Renal cortical epithelial cell (primary cell): ENCODE results near the gene UBFD1. TPM values are rescaled to one million over a fixed set of nuclear protein-coding genes. Genes with fewer than 3 reads are reported as not detected.
"Not testable (repeated sequence)": the region's sequence is repeated elsewhere in the genome, so short reads cannot be mapped to it uniquely, and the experiment has no call there.

Experiments
- DNase-seq: peaks from one replicate; pipeline ENCODE4 v3.0.0-alpha.2; 2011; ENCODE audit warnings: low read depth
- total RNA-seq: library from RNA; depleted of rRNA; stranded (reverse); fragments of >200 nt; gene quantifications from 2 replicates; pipeline ENCODE4 v1.2.3, GENCODE V29; 2014

The UBFD1 gene
- total RNA-seq, 1 donor from 2014 or later = 193 TPM

DNA sequence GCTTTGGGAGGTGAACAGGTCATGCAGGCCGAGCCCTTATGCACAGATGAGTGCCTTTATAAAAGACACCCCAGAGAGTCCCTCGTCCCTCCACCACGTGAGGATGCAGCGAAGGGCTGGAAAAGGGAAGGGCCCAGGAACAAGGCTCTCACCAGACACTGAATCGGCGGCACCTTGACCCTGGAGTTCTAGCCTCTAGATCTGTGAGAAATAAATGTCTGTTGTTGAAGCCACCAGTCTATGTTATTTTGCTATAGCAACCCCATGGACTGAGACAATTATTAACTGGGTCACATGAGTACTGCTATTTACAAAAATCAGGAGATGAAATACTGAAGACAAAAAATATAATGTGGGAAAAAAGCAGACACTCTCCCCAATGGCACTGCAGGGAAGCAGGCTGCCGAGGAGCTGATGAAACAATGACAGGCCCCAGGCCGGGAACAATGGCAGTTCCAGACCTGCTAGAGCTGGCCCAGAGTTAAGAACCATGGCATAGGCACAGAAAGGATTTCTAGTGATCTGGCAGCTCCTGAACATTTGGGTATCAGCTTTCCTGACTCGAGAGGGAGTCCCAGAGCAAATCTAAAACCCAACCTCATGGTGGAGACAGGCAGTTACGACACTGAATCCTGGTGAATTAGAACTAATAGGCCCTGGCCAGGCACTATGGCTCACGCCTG lies 29.4 kb upstream of the UBFD1 start:
- peak; percentile 91 for DNase-seq

- DNase-seq = no peak
These were observed 28.8 kb upstream of the UBFD1 start for GRCh38 chr16:23528644-23529310.

DNA sequence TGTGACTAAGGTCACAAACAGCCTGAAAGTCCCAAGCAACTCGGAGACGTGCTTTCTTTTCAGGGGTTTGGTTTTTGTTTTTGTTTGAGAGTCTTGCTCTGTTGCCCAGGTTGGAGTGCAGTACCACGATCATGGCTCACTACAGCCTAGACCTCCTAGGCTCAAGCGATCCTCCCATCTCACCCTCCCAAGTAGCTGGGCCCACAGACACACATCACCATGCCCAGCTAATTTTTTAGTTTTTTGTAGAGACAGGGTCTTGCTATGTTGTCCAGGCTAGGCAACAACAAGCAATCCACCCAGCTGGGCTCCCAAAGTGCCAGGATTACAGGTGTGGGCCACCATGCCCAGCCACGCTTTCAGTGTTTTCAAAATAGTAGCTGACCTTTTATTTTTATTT lies 27.5 kb upstream of the UBFD1 start:
- DNase-seq = no peak

GRCh38 chr16:23532448-23532847 lies 25.1 kb upstream of the UBFD1 start:
- DNase-seq = no peak

- peak; percentile 16 for DNase-seq
These were observed 22.4 kb upstream of the UBFD1 start for GRCh38 chr16:23534868-23535860.

- peak; percentile 68 for DNase-seq
These were observed 21.6 kb upstream of the UBFD1 start for GRCh38 chr16:23535901-23536300.

- DNase-seq = peak; percentile 41
These were observed 20.1 kb upstream of the UBFD1 start for GRCh38 chr16:23537390-23537789.

DNA sequence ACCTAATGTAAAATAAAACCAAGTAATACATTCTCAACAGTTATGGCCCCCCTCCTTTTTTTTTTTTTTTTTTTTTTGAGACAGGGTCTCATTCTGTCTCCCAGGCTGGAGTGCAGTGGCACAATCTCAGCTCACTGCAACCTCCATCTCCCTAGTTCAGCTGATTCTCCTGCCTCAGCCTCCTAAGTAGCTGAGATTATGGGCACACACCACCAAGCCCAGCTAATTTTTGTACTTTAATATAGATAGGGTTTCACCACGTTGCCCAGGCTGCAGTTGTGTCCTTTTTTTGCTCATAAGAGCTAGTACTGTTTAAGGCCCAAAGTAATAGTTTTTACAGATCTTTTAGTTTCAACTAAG lies 18.6 kb upstream of the UBFD1 start:
- no peak for DNase-seq

DNA sequence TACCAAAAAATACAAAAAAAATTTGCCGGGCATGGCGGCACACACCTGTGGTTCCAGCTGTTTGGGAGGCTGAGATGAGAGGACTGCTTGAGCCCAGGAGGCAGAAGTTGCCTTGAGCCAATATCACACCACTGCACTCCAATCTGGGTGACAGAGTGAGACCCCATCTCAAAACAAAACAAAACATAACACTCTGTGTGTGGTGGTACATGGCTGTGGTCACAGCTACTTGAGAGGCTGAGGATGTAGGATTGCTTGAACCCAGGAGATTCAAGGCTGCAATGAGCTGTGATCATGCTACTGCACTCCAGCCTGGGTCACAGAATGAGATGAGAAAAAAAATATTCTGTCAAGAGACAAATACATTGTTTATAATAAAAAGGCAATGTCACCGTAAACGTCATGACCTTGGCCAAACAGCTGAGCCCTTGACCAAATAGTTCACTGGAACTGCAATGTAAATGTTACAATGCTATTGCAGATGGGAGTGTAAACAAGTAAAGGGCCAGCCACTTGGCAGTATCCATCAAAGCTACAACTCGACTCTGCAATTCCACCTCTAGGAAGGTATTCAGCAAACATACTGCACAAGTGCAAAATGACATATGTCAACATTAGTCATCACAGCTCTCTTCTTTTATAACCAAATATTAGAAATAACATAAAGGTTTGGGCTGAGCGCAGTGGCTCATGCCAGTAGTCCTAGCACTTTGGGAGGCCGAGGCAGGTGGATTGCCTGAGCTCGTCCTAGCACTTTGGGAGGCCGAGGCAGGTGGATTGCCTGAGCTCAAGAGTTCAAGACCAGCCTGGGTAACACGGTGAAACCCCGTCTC lies 17.3 kb upstream of the UBFD1 start:
- DNase-seq = no peak

- DNase-seq = not testable (repeated sequence)
These were observed 16.7 kb upstream of the UBFD1 start for GRCh38 chr16:23540817-23541178.

DNA sequence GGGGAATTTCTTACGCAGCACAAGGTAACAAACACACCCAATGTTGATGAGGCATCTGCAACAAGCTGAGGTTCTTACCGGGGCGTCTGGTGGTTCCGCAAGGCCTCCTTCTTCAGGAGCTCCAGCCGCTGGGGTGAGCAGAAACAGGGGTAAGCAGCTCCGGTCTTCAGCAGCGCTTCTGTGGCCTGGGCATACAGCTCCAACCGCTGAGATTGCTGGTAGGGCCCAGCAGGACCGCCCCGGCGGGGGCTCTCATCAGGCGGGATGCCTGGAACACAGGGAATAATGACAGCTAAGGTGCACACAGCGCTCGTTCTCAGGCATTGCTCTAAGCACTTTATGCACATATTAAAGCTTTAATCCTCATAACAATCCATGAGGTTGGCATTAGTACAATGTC lies 13.1 kb upstream of the UBFD1 start:
- DNase-seq = no peak

DNA sequence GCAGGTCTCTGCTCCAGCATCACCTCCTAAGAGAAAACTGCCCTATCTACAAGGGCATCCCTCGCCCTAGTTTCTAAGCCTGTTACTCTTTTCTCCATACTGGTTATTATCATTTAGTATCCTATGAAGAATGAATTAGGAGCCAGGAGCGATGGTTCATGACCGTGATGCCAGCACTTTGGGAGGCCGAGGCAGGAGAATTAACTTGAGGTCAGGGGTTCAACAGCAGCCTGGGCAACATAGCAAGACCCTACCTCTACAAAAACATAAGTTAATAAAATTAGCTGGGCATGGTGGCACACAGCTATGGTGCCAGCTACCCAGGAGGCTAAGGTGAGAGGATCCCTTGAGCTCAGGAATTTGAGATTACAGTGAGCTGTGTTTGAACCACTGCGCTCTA lies 7.6 kb upstream of the UBFD1 start:
- no peak for DNase-seq

DNA sequence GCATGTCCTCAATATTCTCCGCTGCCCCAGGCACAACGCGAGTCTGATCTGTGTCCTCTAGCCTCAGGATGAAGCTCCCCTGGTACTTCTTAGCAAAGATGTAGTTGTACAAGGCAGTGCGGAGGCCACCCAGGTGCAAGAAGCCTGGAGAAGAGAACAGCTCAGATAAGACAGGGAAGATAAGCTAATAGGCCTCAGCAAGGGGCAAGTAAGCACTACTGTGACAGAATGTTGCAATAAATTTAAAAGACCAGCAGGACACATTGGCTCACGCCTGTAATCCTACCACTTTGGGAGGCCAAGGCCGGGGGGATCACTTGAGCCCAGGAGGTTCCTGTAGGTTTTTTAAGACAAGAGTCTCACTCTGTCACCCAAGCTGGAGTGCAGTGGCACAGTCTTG lies 5.4 kb upstream of the UBFD1 start:
- DNase-seq = no peak

- DNase-seq = no peak
These were observed 3.0 kb upstream of the UBFD1 start for GRCh38 chr16:23554536-23554935.

GRCh38 chr16:23557779-23558702 lies 514 bp downstream of the UBFD1 start:
- peak; percentile 45 for DNase-seq

DNA sequence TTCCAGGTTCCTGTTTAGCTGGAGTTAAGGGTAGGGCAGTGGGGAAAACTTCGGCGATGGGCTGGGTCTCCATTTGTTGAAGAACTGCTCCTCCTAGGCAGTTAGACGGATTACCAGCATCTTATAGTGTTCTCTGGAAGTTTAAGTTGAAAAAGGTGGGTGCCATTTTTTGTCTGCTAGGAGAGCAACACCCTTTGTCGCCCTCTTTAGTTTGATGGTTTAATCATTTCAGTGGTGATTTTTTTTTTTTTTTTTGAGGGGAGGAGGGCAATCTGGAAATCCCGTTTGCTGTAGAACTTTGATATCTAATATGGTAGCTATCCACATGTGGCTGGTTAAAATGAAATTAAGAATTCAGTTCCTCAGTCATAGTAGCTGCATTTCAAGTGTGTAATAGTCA lies 4.1 kb downstream of the UBFD1 start:
- no peak for DNase-seq

DNA sequence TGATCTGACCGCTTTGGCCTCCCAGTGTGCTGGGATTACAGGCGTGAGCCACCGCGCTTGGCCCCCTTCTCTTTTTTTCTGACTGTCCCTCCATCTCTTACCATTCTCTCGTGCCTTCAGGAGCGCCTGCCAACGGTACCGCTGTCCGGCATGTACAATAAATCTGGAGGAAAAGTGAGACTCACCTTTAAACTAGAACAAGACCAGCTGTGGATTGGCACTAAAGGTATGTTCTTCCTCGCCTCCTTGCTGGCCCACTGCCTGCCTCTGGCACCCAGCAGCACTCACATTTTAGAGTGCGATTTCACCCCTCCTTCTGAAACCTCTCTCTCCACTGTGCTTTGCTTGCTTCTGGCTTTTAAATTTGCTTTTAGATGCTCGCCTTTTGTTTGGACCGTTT lies 5.0 kb downstream of the UBFD1 start:
- DNase-seq = no peak

- DNase-seq = no peak
These were observed 5.7 kb downstream of the UBFD1 start for GRCh38 chr16:23563186-23563585.

- DNase-seq = no peak
These were observed 7.2 kb downstream of the UBFD1 start for GRCh38 chr16:23564575-23565363.

- DNase-seq = no peak
These were observed 9.2 kb downstream of the UBFD1 start for GRCh38 chr16:23566724-23567123.
